DND-41 (cell line): ENCODE results near the gene DPP6.

Source experiments
- CTCF ChIP-seq: IDR thresholded peaks from 2 replicates; pipeline ENCODE4 v1.5.1; 2012; ENCODE audit warnings: borderline replicate concordance, low read length, moderate library complexity, mild to moderate bottlenecking; ENCODE audit not compliant: poor library complexity, severe bottlenecking; ENCODE audit errors: extremely low read depth
- EZH2 ChIP-seq: IDR thresholded peaks from 3 replicates; pipeline ENCODE4 v1.6.1; 2012; ENCODE audit warnings: borderline replicate concordance, low read depth, mild to moderate bottlenecking, moderate library complexity, low read length, inconsistent platforms; ENCODE audit not compliant: severe bottlenecking

GRCh38 chr7:154867068-154867467 lies 814.9 kb downstream of the DPP6 start:
- TF ChIP-seq CTCF (no peak), EZH2 (no peak)
